ENCODE results near the gene SUMO1.

DNA sequence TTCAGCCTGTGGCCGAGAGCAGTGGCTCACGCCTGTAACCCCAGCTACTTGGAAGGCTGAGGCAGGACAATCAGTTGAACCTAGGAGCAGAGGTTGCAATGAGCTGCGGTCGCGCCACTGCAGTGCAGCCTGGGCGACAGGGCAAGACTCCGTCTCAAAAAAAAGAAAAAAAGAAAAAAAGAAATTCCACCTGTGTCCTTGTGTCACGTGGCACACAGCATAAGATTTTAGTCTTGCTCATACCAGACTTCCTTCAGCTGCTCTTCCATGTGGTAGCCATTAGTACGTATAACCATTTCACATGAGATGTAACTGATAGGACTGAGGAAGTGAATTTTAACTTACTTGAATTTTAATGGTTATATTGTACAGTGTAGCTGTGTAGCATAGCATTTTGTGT, 31.2 kb upstream of the SUMO1 start:
- TF ChIP-seq CTCF (IDR thresholded peaks at IDR 0.05), result no peak
- no peak for TF ChIP-seq POLR2AphosphoS5 (IDR thresholded peaks at IDR 0.05)
- TF ChIP-seq POLR2A (IDR thresholded peaks at IDR 0.05), result no peak
- no peak for TF ChIP-seq EP300 (IDR thresholded peaks at IDR 0.05)

Data from gastroesophageal sphincter (tissue), 3 donors.